T-cell (primary cell): ENCODE measurements around the gene BRICD5. TPM values are rescaled to one million over a fixed set of nuclear protein-coding genes. Genes with fewer than 3 reads are reported as not detected.

Experiments used
- ATAC-seq, 4 experiments: fragments of 200-7000 bp in 3 of 4; fragments of 150-1000 bp in 1 of 4; cut with Tn5 transposase; replicated peaks in 1 of 4; 1 replicate in 3 of 4; 2 replicates in 1 of 4; pipeline ENCODE4 v1.10.0; 2021; ENCODE audit warnings: moderate library complexity in 3 of 4, mild to moderate bottlenecking in 2 of 4, moderate number of reproducible peaks in 1 of 4
- CTCF ChIA-PET, 2 donors: fragments of 300-600 bp; sonication (Branson Sonifier 250); formaldehyde crosslinking; loops; one replicate each; lab custom pipeline; 2022; ENCODE audit warnings: antibody characterized with exemption in 2 of 2; lab: Charles Lee
- POLR2A ChIA-PET, 2 donors: fragments of 300-600 bp; sonication (Branson Sonifier 250); formaldehyde crosslinking; loops; one replicate each; lab custom pipeline; 2022; ENCODE audit warnings: antibody characterized with exemption in 2 of 2; lab: Charles Lee
- DNase-seq, 35 experiments: peaks; one replicate each; pipeline versions ENCODE4 v3.0.0 to v3.0.0-alpha.2; 2013 to 2023
- H3K27ac ChIP-seq: one replicate; pipeline ENCODE4 v1.5.1; 2013; ENCODE audit warnings: low read length
- H3K27me3 ChIP-seq, 2 experiments: replicated peaks in 1 of 2; 1 replicate in 1 of 2; 2 replicates in 1 of 2; pipeline versions ENCODE4 v1.6.1 to v1.7.0; 2013; ENCODE audit warnings: low read length in 1 of 2, mixed read lengths in 1 of 2; ENCODE audit not compliant: control insufficient read depth in 2 of 2, insufficient read depth in 2 of 2; ENCODE audit errors: extremely low read depth in 1 of 2
- H3K36me3 ChIP-seq, 2 donors: 1 replicate in 1 of 2; 2 replicates in 1 of 2; pipeline versions ENCODE4 v1.6.1 to v1.7.0; 2013; ENCODE audit warnings: low read length in 1 of 2; ENCODE audit not compliant: control insufficient read depth in 2 of 2, insufficient read depth in 1 of 2; ENCODE audit errors: extremely low read depth in 1 of 2
- H3K4me1 ChIP-seq, 2 experiments: 1 replicate in 1 of 2; 2 replicates in 1 of 2; pipeline versions ENCODE4 v1.6.1 to v1.7.0; 2013; ENCODE audit warnings: low read length in 2 of 2, mixed read lengths in 1 of 2; ENCODE audit not compliant: insufficient read depth in 2 of 2, control insufficient read depth in 1 of 2; ENCODE audit errors: extremely low read depth in 1 of 2
- H3K4me3 ChIP-seq, 2 donors: 1 replicate in 1 of 2; 2 replicates in 1 of 2; pipeline versions ENCODE4 v1.5.1 to v1.7.0; 2013; ENCODE audit warnings: mild to moderate bottlenecking in 2 of 2, low read length in 1 of 2, moderate library complexity in 1 of 2; ENCODE audit not compliant: control insufficient read depth in 1 of 2; ENCODE audit errors: extremely low read depth in 1 of 2
- H3K9me3 ChIP-seq: 2 replicates; pipeline ENCODE4 v1.7.0; 2013
- H3K27ac Mint-ChIP-seq, 2 donors: one replicate each; pipeline ENCODE4 v1.8.0; 2020 to 2021; ENCODE audit warnings: mild to moderate bottlenecking in 2 of 2, mixed read lengths in 2 of 2
- H3K27me3 Mint-ChIP-seq, 2 donors: one replicate each; pipeline ENCODE4 v1.8.0; 2021 to 2022; ENCODE audit warnings: mixed read lengths in 2 of 2
- H3K36me3 Mint-ChIP-seq: one replicate; pipeline ENCODE4 v1.8.0; 2021; ENCODE audit warnings: mixed read lengths
- H3K4me1 Mint-ChIP-seq, 3 donors: one replicate each; pipeline ENCODE4 v1.8.0; 2020 to 2022; ENCODE audit warnings: mixed read lengths in 3 of 3, mild to moderate bottlenecking in 1 of 3
- H3K4me3 Mint-ChIP-seq, 3 donors: one replicate each; pipeline ENCODE4 v1.8.0; 2020 to 2022; ENCODE audit warnings: mild to moderate bottlenecking in 3 of 3, mixed read lengths in 3 of 3, moderate library complexity in 3 of 3
- H3K9me3 Mint-ChIP-seq, 3 donors: one replicate each; pipeline ENCODE4 v1.8.0; 2020 to 2022; ENCODE audit warnings: mixed read lengths in 3 of 3
- WGBS: methylation state at CpG from one replicate; pipeline ENCODE4 v1.1.5; 2013; ENCODE audit warnings: missing lambda C conversion rate; ENCODE audit not compliant: insufficient coverage; 5-methylcytosine and 5-hydroxymethylcytosine counted together
- total RNA-seq, 35 experiments: library from RNA in 6 of 35; stranded (reverse) in 6 of 35; fragments of 120-200 nt in 1 of 35; gene quantifications; one replicate each; pipeline versions ENCODE4 v1.2.1 to v1.2.4 and lab custom pipeline; 2013 to 2026

BRICD5 gene
- total RNA-seq, 5 donors from 2014 or later (not counting 1 experiment from before 2014, with no cell fraction given) = 6.7 to 27.7 (median 20.4) TPM

GRCh38 chr16:2175454-2175853 lies 35.2 kb downstream of the BRICD5 start:
- no peaks in the 10 kb centered on the region for H3K9me3 Mint-ChIP-seq
- Histone ChIP-seq H3K27me3 (no peaks in the 10 kb centered on the region), H3K36me3 (peaks cover 23 to 28% of the 10 kb centered on the region in 2 donors), H3K9me3 (no peaks in the 10 kb centered on the region), H3K27ac (no peak overlapping the region), H3K4me1 (peaks cover 0 to 3% of the 10 kb centered on the region in 2 experiments), H3K4me3 (no peak overlapping the region)
- POLR2A ChIA-PET = no interaction called here
- CTCF ChIA-PET = no interaction called here
- WGBS = 97% methylated on average over 8 of the region's 10 CpGs
- no peak overlapping the region for H3K4me3 Mint-ChIP-seq
- no peaks in the 10 kb centered on the region for H3K27me3 Mint-ChIP-seq
- ATAC-seq (no peak), DNase-seq (no peak)
- peaks cover 14% of the 10 kb centered on the region for H3K36me3 Mint-ChIP-seq
- H3K27ac Mint-ChIP-seq = no peak overlapping the region
- no peaks in the 10 kb centered on the region for H3K4me1 Mint-ChIP-seq

- 99% methylated on average over 18 of the region's 21 CpGs for WGBS
- Histone ChIP-seq H3K27ac (no peak overlapping the region), H3K27me3 (no peaks in the 10 kb centered on the region), H3K4me3 (no peak overlapping the region), H3K9me3 (no peaks in the 10 kb centered on the region), H3K4me1 (peaks cover 0 to 3% of the 10 kb centered on the region in 2 experiments), H3K36me3 (peaks cover 23 to 28% of the 10 kb centered on the region in 2 donors)
- ChIA-PET POLR2A (no interaction called here), CTCF (no interaction called here)
- H3K27ac Mint-ChIP-seq = no peak overlapping the region
- no peaks in the 10 kb centered on the region for H3K9me3 Mint-ChIP-seq
- H3K4me1 Mint-ChIP-seq = no peaks in the 10 kb centered on the region
- no peaks in the 10 kb centered on the region for H3K27me3 Mint-ChIP-seq
- no peak overlapping the region for H3K4me3 Mint-ChIP-seq
- DNase-seq (no peak), ATAC-seq (no peak)
- H3K36me3 Mint-ChIP-seq = peaks cover 14% of the 10 kb centered on the region
These were observed 36.1 kb downstream of the BRICD5 start for GRCh38 chr16:2174396-2175131.

- Histone ChIP-seq H3K27me3 (no peaks in the 10 kb centered on the region), H3K4me1 (no peaks in the 10 kb centered on the region), H3K36me3 (peaks cover 23 to 28% of the 10 kb centered on the region in 2 donors), H3K27ac (no peak overlapping the region), H3K9me3 (no peaks in the 10 kb centered on the region), H3K4me3 (no peak overlapping the region)
- Mint-ChIP-seq H3K27ac (no peak overlapping the region), H3K36me3 (peaks cover 14% of the 10 kb centered on the region), H3K27me3 (no peaks in the 10 kb centered on the region), H3K4me1 (no peaks in the 10 kb centered on the region), H3K9me3 (no peaks in the 10 kb centered on the region), H3K4me3 (no peak overlapping the region)
- POLR2A ChIA-PET = no interaction called here
- CTCF ChIA-PET = no interaction called here
- 100% methylated on average over 3 of the region's 4 CpGs for WGBS
- DNase-seq = no peak
- ATAC-seq = no peak
These were observed 36.7 kb downstream of the BRICD5 start for GRCh38 chr16:2173916-2174315.

- Mint-ChIP-seq H3K36me3 (peaks cover 14% of the 10 kb centered on the region), H3K27ac (no peak overlapping the region), H3K9me3 (no peaks in the 10 kb centered on the region), H3K27me3 (no peaks in the 10 kb centered on the region), H3K4me1 (no peaks in the 10 kb centered on the region), H3K4me3 (no peak overlapping the region)
- CTCF ChIA-PET = interaction anchor here in 1 of 2 donors (0.5 kb wide), 1 partner anchor 14 kb away, joined by 8 read pairs; no protein-coding TSS in a partner anchor
- ATAC-seq (no peak), DNase-seq (no peak)
- no peak overlapping the region for H3K4me3 ChIP-seq
- H3K27me3 ChIP-seq = no peaks in the 10 kb centered on the region
- no peak overlapping the region for H3K27ac ChIP-seq
- H3K4me1 ChIP-seq = no peaks in the 10 kb centered on the region
- POLR2A ChIA-PET = no interaction called here
- no peaks in the 10 kb centered on the region for H3K9me3 ChIP-seq
- peaks cover 28 to 32% of the 10 kb centered on the region in 2 donors for H3K36me3 ChIP-seq
- 97% methylated on average over 11 of the region's 14 CpGs for WGBS
These were observed 37.3 kb downstream of the BRICD5 start for GRCh38 chr16:2173366-2173765.

GRCh38 chr16:2172688-2173335 lies 37.9 kb downstream of the BRICD5 start:
- Mint-ChIP-seq H3K27ac (no peak overlapping the region), H3K36me3 (peaks cover 14% of the 10 kb centered on the region), H3K4me3 (no peak overlapping the region), H3K27me3 (no peaks in the 10 kb centered on the region), H3K9me3 (no peaks in the 10 kb centered on the region), H3K4me1 (no peaks in the 10 kb centered on the region)
- no peak for ATAC-seq
- no peaks in the 10 kb centered on the region for H3K27me3 ChIP-seq
- no peak overlapping the region for H3K27ac ChIP-seq
- H3K4me3 ChIP-seq = no peak overlapping the region
- H3K36me3 ChIP-seq = peaks cover 29 to 37% of the 10 kb centered on the region in 2 donors
- POLR2A ChIA-PET = no interaction called here
- DNase-seq = no peak
- H3K9me3 ChIP-seq = no peaks in the 10 kb centered on the region
- CTCF ChIA-PET = interaction anchor here in 1 of 2 donors (0.5 kb wide), 1 partner anchor 14 kb away, joined by 8 read pairs; no protein-coding TSS in a partner anchor
- 94% methylated on average over 24 of the region's 29 CpGs for WGBS
- no peaks in the 10 kb centered on the region for H3K4me1 ChIP-seq

- DNase-seq (no peak), ATAC-seq (no peak)
- no peak overlapping the region for H3K4me3 Mint-ChIP-seq
- CTCF ChIA-PET = no interaction called here
- Histone ChIP-seq H3K4me3 (no peak overlapping the region), H3K9me3 (no peaks in the 10 kb centered on the region), H3K4me1 (no peaks in the 10 kb centered on the region), H3K27me3 (no peaks in the 10 kb centered on the region), H3K27ac (no peak overlapping the region), H3K36me3 (peaks cover 33 to 39% of the 10 kb centered on the region in 2 donors)
- WGBS = 99% methylated on average over 18 of the region's 28 CpGs
- no peak overlapping the region for H3K27ac Mint-ChIP-seq
- no peaks in the 10 kb centered on the region for H3K27me3 Mint-ChIP-seq
- no peaks in the 10 kb centered on the region for H3K4me1 Mint-ChIP-seq
- H3K9me3 Mint-ChIP-seq = no peaks in the 10 kb centered on the region
- H3K36me3 Mint-ChIP-seq = peaks cover 14% of the 10 kb centered on the region
- POLR2A ChIA-PET = no interaction called here
These were observed 39.0 kb downstream of the BRICD5 start for GRCh38 chr16:2171601-2172178.
